ENCODE measurements around the gene DPEP1. TPM values are rescaled to one million over a fixed set of nuclear protein-coding genes. Genes with fewer than 3 reads are reported as not detected.
"Not testable (repeated sequence)": the region's sequence is repeated elsewhere in the genome, so short reads cannot be mapped to it uniquely, and the experiment has no call there.

Gene DPEP1
- total and polyA plus RNA-seq, 2 donors (not counting 1 experiment from before 2014, with no cell fraction given): not detected

GRCh38 chr16:89661215-89661614 is 47.8 kb downstream of the DPEP1 start:
- ChIA-PET CTCF (no interaction called here), POLR2A (no interaction called here)
- no peak for TF ChIP-seq CTCF (IDR thresholded peaks at IDR 0.05)
- TF ChIP-seq EZH2 (IDR thresholded peaks at IDR 0.05; ENCODE audit: borderline replicate concordance, insufficient read depth, low read depth, low read length, poor library complexity, severe bottlenecking): no peak
- H3K36me3 ChIP-seq (replicated peaks in 1 of 2; ENCODE audit: control extremely low read depth in 1 of 2, control insufficient read depth in 1 of 2, extremely low read depth in 1 of 2, insufficient read depth in 2 of 2, low read length in 1 of 2): no peaks in the 10 kb centered on the region
- 98% methylated on average over 7 of the region's 9 CpGs for WGBS (ENCODE audit: insufficient coverage)
- Mint-ChIP-seq H3K4me1 (peaks cover 15% of the 10 kb centered on the region), H3K27ac (no peak overlapping the region), H3K4me3 (no peak overlapping the region), H3K27me3 (no peaks in the 10 kb centered on the region), H3K9me3 (ENCODE audit: insufficient read depth) (no peaks in the 10 kb centered on the region)
- no peak overlapping the region for H3K27ac ChIP-seq (ENCODE audit: low read length in 2 of 2)
- peaks cover 14 to 19% of the 10 kb centered on the region in 2 donors for H3K4me1 ChIP-seq (ENCODE audit: control insufficient read depth in 2 of 2, insufficient read depth in 2 of 2, low read length in 2 of 2)
- ATAC-seq (ENCODE audit: low read depth): no peak
- peaks cover 24% of the 10 kb centered on the region for H3K79me2 ChIP-seq (ENCODE audit: control insufficient read depth, insufficient read depth, low read length)
- H3K27me3 ChIP-seq (replicated peaks in 1 of 4; ENCODE audit: control extremely low read depth in 1 of 4, control insufficient read depth in 3 of 4, insufficient read depth in 4 of 4, low read length in 3 of 4): no peaks in the 10 kb centered on the region
- H3K9me3 ChIP-seq (ENCODE audit: control extremely low read depth in 1 of 3, control insufficient read depth in 2 of 3, insufficient read depth in 1 of 3, low read length in 2 of 3): no peaks in the 10 kb centered on the region
- H4K20me1 ChIP-seq (ENCODE audit: control insufficient read depth, insufficient read depth, low read length, poor library complexity, severe bottlenecking): peaks cover 10% of the 10 kb centered on the region
- DNase-seq: no peak
- intact Hi-C loops (cut with micrococcal nuclease): no loop called here
- H2AFZ ChIP-seq (ENCODE audit: insufficient read depth, low read depth, low read length, poor library complexity, severe bottlenecking): no peak overlapping the region
- no peak overlapping the region for H3K4me2 ChIP-seq (replicated peaks; ENCODE audit: low read depth, low read length, poor library complexity, severe bottlenecking)
- no peak overlapping the region for H3K4me3 ChIP-seq (ENCODE audit: control extremely low read depth in 1 of 5, extremely low read depth in 1 of 5, insufficient read depth in 1 of 5, low read depth in 2 of 5, low read length in 4 of 5)
- no peak overlapping the region for H3K9ac ChIP-seq (ENCODE audit: low read length)

GRCh38 chr16:89664238-89664637 is 50.8 kb downstream of the DPEP1 start:
- H3K9me3 ChIP-seq (ENCODE audit: control extremely low read depth in 1 of 3, control insufficient read depth in 2 of 3, insufficient read depth in 1 of 3, low read length in 2 of 3); H3K79me2 ChIP-seq (ENCODE audit: control insufficient read depth, insufficient read depth, low read length); H3K9ac ChIP-seq (ENCODE audit: low read length); H3K27ac ChIP-seq (ENCODE audit: low read length in 2 of 2); H3K36me3 ChIP-seq (replicated peaks in 1 of 2; ENCODE audit: control extremely low read depth in 1 of 2, control insufficient read depth in 1 of 2, extremely low read depth in 1 of 2, insufficient read depth in 2 of 2, low read length in 1 of 2); intact Hi-C loops (cut with micrococcal nuclease); H3K27me3 ChIP-seq (replicated peaks in 1 of 4; ENCODE audit: control extremely low read depth in 1 of 4, control insufficient read depth in 3 of 4, insufficient read depth in 4 of 4, low read length in 3 of 4); H3K27ac Mint-ChIP-seq; H4K20me1 ChIP-seq (ENCODE audit: control insufficient read depth, insufficient read depth, low read length, poor library complexity, severe bottlenecking); DNase-seq; POLR2A ChIA-PET; CTCF ChIA-PET; H2AFZ ChIP-seq (ENCODE audit: insufficient read depth, low read depth, low read length, poor library complexity, severe bottlenecking); H3K4me1 Mint-ChIP-seq; H3K4me2 ChIP-seq (replicated peaks; ENCODE audit: low read depth, low read length, poor library complexity, severe bottlenecking); H3K4me3 Mint-ChIP-seq; H3K4me1 ChIP-seq (ENCODE audit: control insufficient read depth in 2 of 2, insufficient read depth in 2 of 2, low read length in 2 of 2); H3K4me3 ChIP-seq (ENCODE audit: control extremely low read depth in 1 of 5, extremely low read depth in 1 of 5, insufficient read depth in 1 of 5, low read depth in 2 of 5, low read length in 4 of 5); ATAC-seq (ENCODE audit: low read depth); H3K9me3 Mint-ChIP-seq (ENCODE audit: insufficient read depth); H3K27me3 Mint-ChIP-seq: not testable (repeated sequence)
- whole genome bisulfite sequencing (ENCODE audit: insufficient coverage): 94% methylated on average over 7 of the region's 11 CpGs

GRCh38 chr16:89667000-89667399 is 53.6 kb downstream of the DPEP1 start:
- intact Hi-C loops (cut with micrococcal nuclease): not testable (repeated sequence)

More at GRCh38 chr16:89667000-89667399, 53.6 kb downstream of the DPEP1 start:
- H4K20me1 ChIP-seq (ENCODE audit: control insufficient read depth, insufficient read depth, low read length, poor library complexity, severe bottlenecking); H3K27ac ChIP-seq (ENCODE audit: low read length in 2 of 2); H3K4me3 Mint-ChIP-seq; H3K79me2 ChIP-seq (ENCODE audit: control insufficient read depth, insufficient read depth, low read length); H3K4me1 Mint-ChIP-seq; H3K4me1 ChIP-seq (ENCODE audit: control insufficient read depth in 2 of 2, insufficient read depth in 2 of 2, low read length in 2 of 2); H3K4me2 ChIP-seq (replicated peaks; ENCODE audit: low read depth, low read length, poor library complexity, severe bottlenecking); CTCF ChIA-PET; H3K27ac Mint-ChIP-seq; H3K9me3 Mint-ChIP-seq (ENCODE audit: insufficient read depth); DNase-seq; ATAC-seq (ENCODE audit: low read depth); H3K4me3 ChIP-seq (ENCODE audit: control extremely low read depth in 1 of 5, extremely low read depth in 1 of 5, insufficient read depth in 1 of 5, low read depth in 2 of 5, low read length in 4 of 5); H3K9me3 ChIP-seq (ENCODE audit: control extremely low read depth in 1 of 3, control insufficient read depth in 2 of 3, insufficient read depth in 1 of 3, low read length in 2 of 3); H3K27me3 ChIP-seq (replicated peaks in 1 of 4; ENCODE audit: control extremely low read depth in 1 of 4, control insufficient read depth in 3 of 4, insufficient read depth in 4 of 4, low read length in 3 of 4); H3K9ac ChIP-seq (ENCODE audit: low read length); H3K36me3 ChIP-seq (replicated peaks in 1 of 2; ENCODE audit: control extremely low read depth in 1 of 2, control insufficient read depth in 1 of 2, extremely low read depth in 1 of 2, insufficient read depth in 2 of 2, low read length in 1 of 2); H2AFZ ChIP-seq (ENCODE audit: insufficient read depth, low read depth, low read length, poor library complexity, severe bottlenecking); H3K27me3 Mint-ChIP-seq: not testable (repeated sequence)
- no CpG with 5 or more reads among the region's 7 CpGs for WGBS (ENCODE audit: insufficient coverage)
- POLR2A ChIA-PET: interaction anchor here (0.6 kb wide), 1 partner anchor 31 kb away, joined by 3 read pairs; no protein-coding TSS in a partner anchor
